GM19395 (cell line): Measurements from ENCODE around the gene IGFLR1.

Experiments
- ATAC-seq: cut with Tn5 transposase; IDR thresholded peaks from one replicate; pipeline ENCODE4 v1.9.1; 2021; ENCODE audit warnings: mild to moderate bottlenecking, moderate library complexity; ENCODE audit not compliant: unreplicated experiment

The IGFLR1 gene, protein sequence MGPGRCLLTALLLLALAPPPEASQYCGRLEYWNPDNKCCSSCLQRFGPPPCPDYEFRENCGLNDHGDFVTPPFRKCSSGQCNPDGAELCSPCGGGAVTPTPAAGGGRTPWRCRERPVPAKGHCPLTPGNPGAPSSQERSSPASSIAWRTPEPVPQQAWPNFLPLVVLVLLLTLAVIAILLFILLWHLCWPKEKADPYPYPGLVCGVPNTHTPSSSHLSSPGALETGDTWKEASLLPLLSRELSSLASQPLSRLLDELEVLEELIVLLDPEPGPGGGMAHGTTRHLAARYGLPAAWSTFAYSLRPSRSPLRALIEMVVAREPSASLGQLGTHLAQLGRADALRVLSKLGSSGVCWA

GRCh38 chr19:35742121-35742724 is at the start of gene IGFLR1:
TSS of gene IGFLR1 (minus strand) at chr19:35742452. CDS start at chr19:35741180, 1,272 bp downstream.
- no peak for ATAC-seq

DNA sequence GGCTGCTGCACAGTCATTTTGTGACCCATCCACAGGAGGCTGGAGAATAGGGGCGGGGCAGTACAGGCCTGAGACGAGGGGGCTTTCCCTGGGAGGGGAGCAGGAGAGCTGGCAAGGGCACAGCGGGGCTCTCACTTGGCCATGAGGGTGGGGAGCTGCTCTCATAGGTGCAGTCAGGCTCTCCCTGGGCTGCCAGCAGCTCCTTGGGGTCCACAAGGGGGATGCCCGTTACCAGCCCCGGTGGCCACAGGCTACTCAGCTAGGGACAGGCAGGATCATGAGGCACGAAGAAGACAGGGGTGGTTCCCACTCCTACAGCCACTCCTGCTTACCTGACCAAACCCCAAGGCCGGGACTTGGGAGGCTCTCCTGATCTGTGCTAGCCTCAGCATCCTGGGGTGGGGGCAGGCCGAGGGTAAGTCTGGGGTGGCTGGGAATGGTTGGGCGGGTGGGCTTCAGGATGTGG is 49.6 kb upstream of the IGFLR1 start:
- ATAC-seq = no peak

DNA sequence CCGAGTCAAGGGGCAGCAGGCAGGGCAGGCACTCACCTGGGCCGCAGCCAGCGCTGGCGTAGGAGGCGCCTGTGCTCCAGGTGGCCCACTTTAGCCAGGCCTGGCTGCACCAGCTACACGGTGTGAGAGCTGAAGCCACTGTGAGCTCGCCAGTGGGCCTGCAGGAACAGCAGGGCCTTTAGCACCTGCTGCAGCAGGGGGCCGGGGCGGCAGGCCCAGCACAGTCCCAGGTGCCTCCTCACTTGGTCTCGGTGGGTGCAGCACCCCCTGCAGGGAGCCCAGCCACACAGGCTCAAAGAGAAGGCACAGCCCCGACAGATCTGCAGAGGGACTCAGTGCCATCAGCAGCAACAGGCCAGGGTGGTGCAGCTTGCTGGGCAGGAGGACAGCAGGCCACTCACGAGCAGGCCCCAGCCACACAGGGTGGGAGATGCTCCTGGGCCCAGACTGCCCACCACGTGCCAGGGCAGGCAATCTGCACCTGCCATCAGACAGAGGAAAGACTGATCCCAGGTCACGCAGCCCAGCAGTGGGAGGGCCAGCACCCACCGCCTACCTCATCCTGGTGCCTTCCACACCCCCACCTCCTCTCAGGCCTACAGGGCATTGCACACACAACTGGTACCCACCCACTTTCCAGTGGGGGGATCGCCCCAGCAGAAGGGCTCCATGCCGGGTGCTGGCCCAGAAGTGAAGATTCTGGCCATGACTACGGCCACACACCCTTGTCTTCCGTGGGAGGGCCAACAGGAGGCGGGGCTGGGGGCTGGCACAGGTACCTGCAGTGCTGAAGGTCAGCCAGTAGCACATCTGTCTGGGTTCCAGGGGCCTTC is 48.9 kb upstream of the IGFLR1 start:
- no peak for ATAC-seq

DNA sequence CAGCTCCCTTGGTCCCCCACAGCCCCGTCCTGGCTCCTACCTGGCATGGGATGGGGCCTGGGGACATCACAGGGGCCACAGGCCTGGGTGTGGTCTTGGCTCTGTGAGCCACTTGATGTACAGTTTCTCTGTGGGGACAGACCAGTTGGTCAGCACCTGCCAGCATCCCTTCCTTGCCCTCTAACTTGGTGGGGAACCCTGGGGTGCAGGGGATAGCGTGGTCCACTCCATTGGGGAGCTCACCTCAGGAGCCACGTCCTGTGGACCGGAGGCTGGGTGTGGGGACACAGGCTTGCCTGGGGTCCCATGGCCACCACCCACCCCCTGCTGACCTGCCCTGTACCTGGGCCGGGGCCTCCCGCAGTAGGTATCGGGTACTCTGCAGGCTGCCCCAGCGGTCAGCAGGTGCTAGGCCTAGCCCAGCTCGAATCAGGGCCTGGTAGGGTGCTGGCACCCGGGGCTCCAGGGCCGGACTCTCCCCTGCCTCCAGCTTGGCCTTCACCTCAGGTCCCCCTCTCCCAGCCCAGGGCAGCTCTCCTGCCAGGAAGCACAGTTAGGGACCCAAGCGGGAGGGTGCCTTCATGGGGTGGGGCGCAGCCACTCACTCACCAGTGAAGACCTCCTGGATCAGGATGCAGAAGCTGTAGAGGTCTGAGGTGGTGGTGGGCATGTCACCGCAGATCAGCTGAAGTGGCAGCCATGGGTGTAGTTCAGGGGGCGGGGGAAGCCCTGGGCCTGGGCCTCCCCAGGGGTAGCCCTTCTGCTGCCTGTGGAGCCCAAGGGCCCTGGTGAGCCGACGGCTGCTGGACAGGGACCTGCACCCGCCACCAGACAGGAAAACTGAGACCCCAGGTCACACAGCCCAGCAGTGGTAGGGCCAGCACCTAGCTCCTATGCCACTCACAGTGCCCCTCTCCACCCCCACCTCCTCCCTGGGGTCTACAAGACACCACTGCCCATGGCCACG is 48.0 kb upstream of the IGFLR1 start:
- ATAC-seq = no peak

GRCh38 chr19:35789195-35789977 is 47.1 kb upstream of the IGFLR1 start:
- no peak for ATAC-seq

DNA sequence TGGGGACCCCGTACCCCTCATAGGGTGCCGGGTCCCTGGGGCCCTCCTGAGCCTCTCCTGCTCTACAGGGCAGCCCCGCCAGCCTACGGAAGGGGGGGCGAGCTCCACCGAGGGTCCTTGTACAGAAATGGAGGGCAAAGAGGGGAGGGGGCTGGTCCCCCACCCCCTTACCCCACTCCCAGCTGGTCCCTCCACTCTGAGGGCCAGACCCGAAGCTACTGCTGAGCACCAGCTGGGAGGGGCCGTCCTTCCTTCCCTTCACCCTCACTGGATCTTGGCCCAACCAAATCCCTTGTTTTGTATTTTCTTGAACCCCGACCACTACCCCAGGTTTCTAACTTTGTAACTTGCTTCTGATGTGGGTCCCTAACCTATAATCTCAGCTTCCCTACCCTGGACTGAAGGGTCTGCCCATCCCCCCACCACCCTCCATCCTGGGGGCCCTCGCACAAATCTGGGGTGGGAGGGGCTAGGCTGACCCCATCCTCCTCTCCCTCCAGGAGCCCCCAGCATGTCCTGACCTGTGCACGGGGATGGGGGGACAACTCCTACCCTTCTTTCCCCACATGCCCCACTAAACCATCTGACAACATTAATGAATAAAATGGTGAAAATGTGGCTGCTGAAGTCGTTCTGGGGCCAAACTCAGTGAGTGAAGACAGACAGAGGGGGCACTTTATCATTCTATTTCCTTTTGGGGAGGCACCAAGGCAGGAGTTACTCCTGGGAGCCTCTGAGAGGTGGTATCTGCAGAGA is 46.1 kb upstream of the IGFLR1 start:
- ATAC-seq = no peak

GRCh38 chr19:35787227-35787799 is 45.1 kb upstream of the IGFLR1 start:
- no peak for ATAC-seq

- no peak for ATAC-seq
Measured at GRCh38 chr19:35786299-35787160, 44.3 kb upstream of the IGFLR1 start.

DNA sequence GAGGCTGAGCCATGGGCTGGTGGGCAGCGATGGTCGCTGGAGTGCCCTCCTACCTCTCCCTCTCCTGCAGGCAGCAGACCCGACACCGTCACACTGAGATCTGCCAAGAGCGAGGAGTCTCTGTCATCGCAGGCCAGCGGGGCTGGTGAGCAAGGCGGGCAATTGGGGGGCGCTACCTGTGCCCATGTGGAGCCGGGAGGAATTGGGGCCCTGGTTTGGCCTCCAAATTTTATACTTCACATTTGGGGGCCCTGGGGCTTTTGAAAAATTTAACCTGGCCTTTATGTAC is 43.0 kb upstream of the IGFLR1 start:
- ATAC-seq = no peak

DNA sequence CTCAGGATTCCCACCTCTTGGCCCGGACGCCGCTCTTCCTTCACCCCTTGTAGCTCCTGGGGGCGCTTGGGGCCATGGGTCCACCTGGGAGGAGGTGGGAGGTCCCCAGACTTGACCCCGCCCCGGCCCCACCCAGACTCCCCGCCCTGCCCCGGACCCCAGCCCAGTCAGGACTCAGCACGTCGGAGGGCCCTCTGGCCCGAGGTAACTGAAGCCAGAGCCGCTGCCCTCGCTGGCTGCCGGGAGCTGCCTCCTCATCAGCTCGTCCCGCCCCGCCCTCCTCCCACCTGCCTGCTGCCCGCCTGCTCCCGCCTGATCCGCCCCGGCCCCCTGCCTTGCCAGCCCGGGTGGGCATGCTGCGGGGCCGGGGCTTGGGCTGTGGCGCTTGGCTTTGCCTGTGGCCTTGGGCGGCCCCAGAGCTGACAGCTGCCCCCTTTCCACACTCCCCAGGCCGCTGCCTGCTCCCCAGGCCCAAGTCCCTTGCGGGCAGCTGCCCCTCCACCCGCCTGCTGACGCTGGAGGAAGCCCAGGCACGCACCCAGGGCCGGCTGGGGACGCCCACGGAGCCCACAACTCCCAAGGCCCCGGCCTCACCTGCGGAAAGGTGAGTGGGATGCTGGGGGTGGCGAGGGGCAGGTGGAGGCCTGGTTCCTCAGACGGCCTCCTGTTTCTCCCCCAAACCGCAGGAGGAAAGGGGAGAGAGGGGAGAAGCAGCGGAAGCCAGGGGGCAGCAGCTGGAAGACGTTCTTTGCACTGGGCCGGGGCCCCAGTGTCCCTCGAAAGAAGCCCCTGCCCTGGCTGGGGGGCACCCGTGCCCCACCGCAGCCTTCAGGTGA is 42.5 kb upstream of the IGFLR1 start:
- ATAC-seq = no peak

DNA sequence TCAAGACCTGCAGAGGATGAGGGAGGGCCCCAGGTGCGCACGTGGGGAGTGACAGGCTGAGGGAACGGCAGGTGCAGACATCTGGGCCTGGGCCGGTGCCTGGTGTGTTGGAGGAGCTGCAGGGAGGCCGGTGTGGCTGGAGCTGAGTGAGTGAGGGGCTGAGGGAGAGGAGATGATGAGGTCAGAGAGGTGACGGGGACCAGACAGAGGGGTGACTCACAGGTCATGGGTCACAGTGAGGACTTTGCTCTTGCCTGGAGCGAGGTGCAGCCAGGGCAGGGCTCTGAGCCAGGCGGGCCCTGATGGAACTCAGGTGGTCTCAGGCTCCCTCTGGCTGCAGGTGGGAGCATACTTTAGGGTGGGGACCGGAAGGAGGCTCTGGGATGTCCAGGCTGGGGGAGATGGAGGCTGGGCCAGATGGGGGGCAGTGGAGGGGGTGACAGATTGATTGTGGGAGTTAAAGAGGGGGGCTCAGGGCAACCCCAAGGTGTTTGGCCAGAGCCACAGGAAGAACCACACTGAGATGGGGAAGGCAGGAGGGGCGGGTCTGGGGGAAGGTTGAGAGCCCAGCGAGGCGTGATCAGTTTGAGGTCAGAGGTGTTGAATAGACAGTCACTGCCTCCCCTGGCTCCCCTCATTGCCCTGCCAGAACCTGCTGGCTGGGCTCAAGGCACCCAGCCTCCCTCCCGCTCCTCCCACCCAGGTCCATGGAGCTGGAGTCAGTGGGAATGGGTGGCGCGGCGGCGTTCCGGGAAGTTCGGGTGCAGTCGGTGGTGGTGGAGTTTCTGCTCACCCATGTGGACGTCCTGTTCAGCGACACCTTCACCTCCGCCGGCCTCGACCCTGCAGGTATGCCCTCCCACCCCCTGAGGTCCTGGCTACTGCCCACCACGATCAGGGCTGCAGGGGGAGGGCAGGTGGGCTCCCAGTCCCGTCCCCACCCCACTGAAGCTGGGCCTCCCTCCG is 41.5 kb upstream of the IGFLR1 start:
- ATAC-seq = no peak

- ATAC-seq = no peak
Measured at GRCh38 chr19:35782589-35782988, 40.3 kb upstream of the IGFLR1 start.

DNA sequence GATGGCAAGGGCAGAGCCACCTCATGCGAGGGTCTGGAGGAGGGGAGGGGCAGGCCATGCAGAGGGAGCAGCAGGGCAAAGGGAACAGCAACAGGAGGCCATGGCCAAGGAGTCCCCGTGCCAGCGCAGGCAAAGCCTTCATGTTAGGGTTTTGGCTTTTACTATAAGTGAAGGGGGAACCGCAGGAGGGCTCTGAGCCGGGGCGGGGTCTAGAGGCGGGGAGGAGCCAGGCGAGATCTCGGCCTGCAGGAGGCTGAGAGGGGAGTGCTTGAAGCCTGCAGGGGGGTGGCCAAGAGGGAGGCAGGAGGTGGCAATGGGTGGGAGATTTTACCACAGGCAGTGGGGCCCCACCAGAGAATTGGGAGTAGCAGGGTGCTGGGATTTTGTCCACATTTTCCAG is 39.4 kb upstream of the IGFLR1 start:
- no peak for ATAC-seq

DNA sequence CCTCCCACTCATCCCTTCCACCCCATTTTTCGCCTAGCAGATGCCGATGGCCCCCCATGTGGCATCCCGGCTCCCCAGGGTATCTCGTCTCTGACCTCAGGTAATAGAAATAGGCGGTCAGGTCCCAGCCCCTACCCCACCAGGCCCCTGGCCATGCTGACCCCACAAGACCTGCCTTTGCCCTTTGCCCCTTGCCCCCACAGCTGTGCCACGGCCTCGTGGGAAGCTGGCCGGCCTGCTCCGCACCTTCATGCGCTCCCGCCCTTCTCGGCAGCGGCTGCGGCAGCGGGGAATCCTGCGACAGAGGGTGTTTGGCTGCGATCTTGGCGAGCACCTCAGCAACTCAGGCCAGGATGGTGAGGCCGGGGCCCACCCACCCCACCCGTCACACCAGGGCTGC is 38.5 kb upstream of the IGFLR1 start:
- no peak for ATAC-seq

- ATAC-seq = no peak
Measured at GRCh38 chr19:35780058-35780457, 37.8 kb upstream of the IGFLR1 start.

DNA sequence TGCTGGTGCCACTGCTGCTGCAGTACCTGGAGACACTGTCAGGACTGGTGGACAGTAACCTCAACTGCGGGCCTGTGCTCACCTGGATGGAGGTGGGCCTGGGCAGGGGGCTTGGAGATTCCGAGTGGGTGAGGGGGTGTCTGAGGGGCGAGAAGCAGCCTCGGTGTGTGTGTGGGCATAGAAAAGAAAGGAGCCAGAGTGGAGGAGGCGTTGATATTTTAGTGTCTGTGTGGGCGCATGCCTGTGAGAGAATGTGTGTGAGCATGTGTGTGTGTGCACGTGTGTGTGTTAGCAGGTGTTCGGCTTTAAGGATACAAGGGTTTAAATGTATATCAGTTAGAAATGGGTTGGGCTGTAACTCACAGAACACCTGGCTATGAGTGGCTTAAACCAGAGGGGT is 36.8 kb upstream of the IGFLR1 start:
- ATAC-seq = no peak
